Mesenteric fat pad (tissue), 1 donor: ENCODE measurements around the gene MPPED1. TPM values are rescaled to one million over a fixed set of nuclear protein-coding genes. Genes with fewer than 3 reads are reported as not detected.

Experiments used
- total RNA-seq: library from RNA; stranded (reverse); fragmentation: NEBNext Ultra II Directional; extraction: Animal tissue kit (Norgen Biotek cat#: 25700); gene quantifications from one replicate; pipeline ENCODE4 v1.2.1, GENCODE V29; 2021
- donor health status: DM: yes; HTN: yes; CAD: no.

The MPPED1 gene
- total RNA-seq, 1 donor from 2014 or later = not detected

Other genes starting within 250 kb of the MPPED1 start
- gene TTLL12, start 224.9 kb upstream of the MPPED1 start, total RNA-seq = 27.0 TPM
- 3.9 TPM for gene SCUBE1, start 68.6 kb upstream of the MPPED1 start, total RNA-seq